PC-3 (cell line): ENCODE measurements around the gene UQCR10. TPM values are rescaled to one million over a fixed set of nuclear protein-coding genes. Genes with fewer than 3 reads are reported as not detected.

Experiments used
- ATAC-seq: fragments of 200-7000 bp; cut with Tn5 transposase; 2 replicates; pipeline ENCODE4 v1.9.1; 2020; ENCODE audit warnings: mild to moderate bottlenecking, moderate library complexity
- BruUV-seq: library from RNA; stranded (reverse); fragments of 400-500 nt; replicated peaks from 2 replicates; lab custom pipeline; 2021; lab: Mats Ljungman, UMichigan
- CTCF ChIA-PET: fragments of 300-600 bp; sonication (Branson Sonifier 250); formaldehyde crosslinking; loops from one replicate; lab custom pipeline; 2022; ENCODE audit warnings: antibody characterized with exemption; lab: Charles Lee
- POLR2A ChIA-PET: fragments of 300-600 bp; sonication (Branson Sonifier 250); formaldehyde crosslinking; loops from one replicate; lab custom pipeline; 2022; ENCODE audit warnings: antibody characterized with exemption; ENCODE audit not compliant: unreplicated experiment; lab: Charles Lee
- DNase-seq: peaks from one replicate; pipeline ENCODE4 v3.0.0-alpha.2; 2015
- H2AFZ ChIP-seq: fragments of 300-600 bp; sonication (generic); 2 replicates; pipeline ENCODE4 v1.6.0; 2016; ENCODE audit warnings: antibody characterized with exemption, low read length
- H3F3A ChIP-seq: fragments of 300-600 bp; sonication (generic); one replicate; pipeline ENCODE4 v1.6.0; 2017; ENCODE audit warnings: antibody characterized with exemption, low read length, control low read depth, mild to moderate bottlenecking; ENCODE audit not compliant: unreplicated experiment
- H3K27ac ChIP-seq: fragments of 300-600 bp; sonication (generic); 2 replicates; pipeline ENCODE4 v1.5.1; 2016; ENCODE audit warnings: mild to moderate bottlenecking, low read length
- H3K27me3 ChIP-seq: fragments of 300-600 bp; sonication (generic); 2 replicates; pipeline ENCODE4 v1.6.1; 2016; ENCODE audit warnings: low read length, mixed read lengths
- H3K36me3 ChIP-seq: fragments of 300-600 bp; sonication (generic); 2 replicates; pipeline ENCODE4 v1.6.1; 2016; ENCODE audit warnings: low read depth, mixed run types, low read length, mixed read lengths
- H3K4me1 ChIP-seq: fragments of 300-600 bp; sonication (generic); 2 replicates; pipeline ENCODE4 v1.5.1; 2016; ENCODE audit warnings: low read length; ENCODE audit not compliant: insufficient read depth
- H3K4me2 ChIP-seq: fragments of 300-600 bp; sonication (generic); 2 replicates; pipeline ENCODE4 v1.6.0; 2016; ENCODE audit warnings: low read length
- H3K4me3 ChIP-seq: fragments of 300-600 bp; sonication (generic); 2 replicates; pipeline ENCODE4 v1.5.1; 2016; ENCODE audit warnings: mild to moderate bottlenecking, low read length, mixed read lengths
- H3K79me2 ChIP-seq: fragments of 300-600 bp; sonication (generic); 2 replicates; pipeline ENCODE4 v1.6.1; 2017; ENCODE audit warnings: low read length, mixed read lengths
- H3K9ac ChIP-seq: fragments of 300-600 bp; sonication (generic); 2 replicates; pipeline ENCODE4 v1.6.0; 2016; ENCODE audit warnings: mild to moderate bottlenecking, low read length
- H3K9me2 ChIP-seq: fragments of 300-600 bp; sonication (generic); replicated peaks from 2 replicates; pipeline ENCODE4 v1.6.1; 2016; ENCODE audit warnings: mixed run types, low read length, mixed read lengths
- H3K9me3 ChIP-seq: fragments of 300-600 bp; sonication (generic); 2 replicates; pipeline ENCODE4 v1.6.1; 2016; ENCODE audit warnings: low read length, mixed read lengths
- H4K20me1 ChIP-seq: fragments of 300-600 bp; sonication (generic); 2 replicates; pipeline ENCODE4 v1.6.1; 2016; ENCODE audit warnings: low read length, mixed read lengths
- EZH2 ChIP-seq: fragments of 300-600 bp; sonication (generic); IDR thresholded peaks from one replicate; pipeline ENCODE4 v1.6.1; 2017; ENCODE audit warnings: antibody characterized with exemption, mild to moderate bottlenecking, low read length; ENCODE audit not compliant: unreplicated experiment
- EZH2phosphoT487 ChIP-seq: fragments of 300-600 bp; sonication (generic); IDR thresholded peaks from 2 replicates; pipeline ENCODE4 v1.6.1; 2018; ENCODE audit warnings: mild to moderate bottlenecking, antibody characterized with exemption, low read length, borderline replicate concordance
- intact Hi-C: fragments of 100-400 bp; cut with micrococcal nuclease; formaldehyde crosslinking; loops from 2 replicates; pipeline ENCODE4 v1.9.0; 2023
- total RNA-seq: library from RNA; depleted of rRNA; stranded (reverse); fragments of >200 nt; gene quantifications from 2 replicates; pipeline ENCODE4 v1.2.3, GENCODE V29; 2014
- TF ChIP-seq, protein P1 (sequence below): fragments of 300-600 bp; sonication (generic); conservative IDR thresholded peaks from 2 replicates; pipeline ENCODE4 v1.5.1; 2017; ENCODE audit warnings: antibody characterized with exemption, low read depth, mild to moderate bottlenecking, low read length

Gene UQCR10
- total RNA-seq, 1 experiment from 2014 or later, result 196 TPM

DNA sequence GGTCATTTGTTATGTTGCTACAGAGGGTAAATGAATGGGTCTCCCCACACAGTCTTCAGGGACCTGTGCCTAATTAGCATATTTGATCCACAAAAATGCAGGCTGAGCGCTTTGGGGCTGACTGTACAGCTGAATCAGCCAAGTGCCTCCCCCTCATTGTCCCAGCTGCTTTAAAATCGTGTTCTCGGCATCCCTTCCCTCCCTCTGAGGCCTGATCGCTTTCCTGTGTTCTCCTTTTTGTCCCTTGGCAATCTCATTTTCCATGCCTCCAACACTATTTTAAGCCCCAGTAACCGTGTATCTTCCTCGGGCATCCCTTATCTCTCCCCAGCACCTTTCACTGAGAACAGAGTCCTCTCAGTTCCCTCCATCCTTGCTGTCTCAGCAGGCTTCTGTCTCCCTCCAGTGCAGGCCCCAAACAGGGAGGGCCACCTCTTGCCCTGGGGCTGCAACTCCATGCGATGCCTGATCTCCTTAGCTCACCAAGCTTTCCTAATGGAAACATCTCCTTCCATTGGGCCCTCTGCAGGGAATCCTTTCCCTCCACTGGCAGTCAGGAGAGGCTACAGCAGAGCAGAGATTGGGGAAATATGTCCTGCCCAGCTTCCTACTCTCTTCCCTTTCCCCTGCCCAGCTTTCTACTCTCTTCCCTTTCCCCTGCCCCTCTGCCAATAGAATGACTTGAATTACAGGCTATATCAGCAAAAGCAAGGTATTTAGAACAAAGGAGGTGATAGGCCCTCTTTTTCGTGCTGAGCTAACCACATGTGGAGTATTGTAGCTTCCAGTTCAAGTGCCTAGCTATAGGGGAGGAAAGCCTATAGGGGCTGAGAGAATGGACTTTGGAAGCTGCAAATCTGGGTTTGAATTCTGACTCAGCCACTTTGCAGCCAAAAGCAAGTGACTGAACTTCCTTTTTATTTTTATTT lies 13.8 kb downstream of the UQCR10 start:
- H2AFZ ChIP-seq, result peak overlapping the region; percentile 69

DNA sequence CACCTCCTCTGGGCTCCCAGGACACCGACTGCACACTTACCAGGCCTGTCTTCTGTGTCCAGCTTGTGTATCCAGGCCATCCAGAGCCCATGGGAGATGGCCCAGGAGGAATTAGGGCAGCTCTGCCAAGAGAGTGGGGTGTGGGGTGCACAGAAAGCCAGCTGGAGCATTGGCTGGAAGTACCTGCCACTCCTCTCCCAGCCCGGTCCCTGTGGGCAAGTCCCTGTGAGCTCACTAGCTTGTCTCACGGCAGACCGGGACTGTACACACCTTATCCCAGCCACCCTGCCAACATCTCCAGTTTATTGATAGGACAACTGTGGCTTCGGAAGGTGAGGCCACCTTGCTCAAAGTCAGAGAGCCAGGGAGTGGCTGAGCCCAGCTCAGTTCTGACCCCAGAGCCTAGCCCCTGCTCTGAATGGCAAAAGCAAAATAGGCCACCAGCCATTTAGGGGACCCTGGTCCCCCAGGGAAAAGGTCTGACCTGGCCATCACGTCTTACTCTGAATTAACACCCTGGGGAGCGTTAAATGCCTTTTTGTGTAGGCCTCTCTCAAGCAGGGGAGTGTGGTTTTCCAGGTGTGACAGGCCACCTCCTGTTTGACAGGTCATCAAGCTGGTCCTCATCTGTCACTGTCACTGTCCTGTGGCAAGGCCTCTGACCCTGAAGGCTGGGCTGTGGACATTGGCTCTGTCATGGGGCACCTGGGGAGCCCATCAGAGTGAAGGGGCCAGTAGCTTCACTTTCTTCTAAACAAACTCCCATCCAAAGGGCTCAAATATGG lies 15.1 kb downstream of the UQCR10 start:
- no peaks in the 10 kb centered on the region for H4K20me1 ChIP-seq
- no TSS peak for BruUV-seq
- H3K4me1 ChIP-seq, result peaks cover 44% of the 10 kb centered on the region
- ATAC-seq (peak; percentile 35), DNase-seq (peak; percentile 21)
- no peak overlapping the region for H2AFZ ChIP-seq
- H3K27me3 ChIP-seq, result no peaks in the 10 kb centered on the region
- H3K9me3 ChIP-seq, result no peaks in the 10 kb centered on the region
- H3K9me2 ChIP-seq, result no peaks in the 10 kb centered on the region
- H3F3A ChIP-seq, result no peaks in the 10 kb centered on the region
- H3K36me3 ChIP-seq, result no peaks in the 10 kb centered on the region
- CTCF ChIA-PET, result no interaction called here
- no peak overlapping the region for H3K4me2 ChIP-seq
- H3K79me2 ChIP-seq, result no peaks in the 10 kb centered on the region
- H3K27ac ChIP-seq, result peak overlapping the region; percentile 64
- POLR2A ChIA-PET, result no interaction called here
- no peak overlapping the region for H3K9ac ChIP-seq
- H3K4me3 ChIP-seq, result no peak overlapping the region
- intact Hi-C loops, result no loop called here
- no peak for TF ChIP-seq EZH2phosphoT487
- TF ChIP-seq, protein P1, sequence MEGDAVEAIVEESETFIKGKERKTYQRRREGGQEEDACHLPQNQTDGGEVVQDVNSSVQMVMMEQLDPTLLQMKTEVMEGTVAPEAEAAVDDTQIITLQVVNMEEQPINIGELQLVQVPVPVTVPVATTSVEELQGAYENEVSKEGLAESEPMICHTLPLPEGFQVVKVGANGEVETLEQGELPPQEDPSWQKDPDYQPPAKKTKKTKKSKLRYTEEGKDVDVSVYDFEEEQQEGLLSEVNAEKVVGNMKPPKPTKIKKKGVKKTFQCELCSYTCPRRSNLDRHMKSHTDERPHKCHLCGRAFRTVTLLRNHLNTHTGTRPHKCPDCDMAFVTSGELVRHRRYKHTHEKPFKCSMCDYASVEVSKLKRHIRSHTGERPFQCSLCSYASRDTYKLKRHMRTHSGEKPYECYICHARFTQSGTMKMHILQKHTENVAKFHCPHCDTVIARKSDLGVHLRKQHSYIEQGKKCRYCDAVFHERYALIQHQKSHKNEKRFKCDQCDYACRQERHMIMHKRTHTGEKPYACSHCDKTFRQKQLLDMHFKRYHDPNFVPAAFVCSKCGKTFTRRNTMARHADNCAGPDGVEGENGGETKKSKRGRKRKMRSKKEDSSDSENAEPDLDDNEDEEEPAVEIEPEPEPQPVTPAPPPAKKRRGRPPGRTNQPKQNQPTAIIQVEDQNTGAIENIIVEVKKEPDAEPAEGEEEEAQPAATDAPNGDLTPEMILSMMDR, result no peak
- no peak for TF ChIP-seq EZH2

More for the DNA sequence above, 13.8 kb downstream of the UQCR10 start:
- H4K20me1 ChIP-seq, result no peaks in the 10 kb centered on the region
- no peaks in the 10 kb centered on the region for H3K27me3 ChIP-seq
- TF ChIP-seq EZH2phosphoT487 (no peak), EZH2 (no peak)
- TF ChIP-seq, protein P1, result no peak
- H3K4me2 ChIP-seq, result peak overlapping the region; percentile 50
- peak; percentile 80 for DNase-seq
- no peaks in the 10 kb centered on the region for H3K9me2 ChIP-seq
- H3K4me3 ChIP-seq, result no peak overlapping the region
- H3F3A ChIP-seq, result no peaks in the 10 kb centered on the region
- peak overlapping the region; percentile 9; the same call in 1 of the 2 replicates for H3K9ac ChIP-seq
- peak; percentile 69 for ATAC-seq
- H3K4me1 ChIP-seq, result peaks cover 39% of the 10 kb centered on the region
- no peaks in the 10 kb centered on the region for H3K9me3 ChIP-seq
- intact Hi-C loops, result no loop called here
- ChIA-PET CTCF (interaction anchor here (0.5 to 1.0 kb wide), 2 partner anchors 8 to 18 kb away, joined by 3 to 5 read pairs; no protein-coding TSS in a partner anchor), POLR2A (no interaction called here)
- H3K79me2 ChIP-seq, result no peaks in the 10 kb centered on the region
- H3K36me3 ChIP-seq, result no peaks in the 10 kb centered on the region
- peak overlapping the region; percentile 64 for H3K27ac ChIP-seq
- BruUV-seq, result no TSS peak
